HG03039 (cell line): Measurements from ENCODE around the gene NDUFA13.

Experiments
- ATAC-seq: cut with Tn5 transposase; IDR thresholded peaks from one replicate; pipeline ENCODE4 v1.9.1; 2021; ENCODE audit warnings: mild to moderate bottlenecking, moderate library complexity; ENCODE audit not compliant: unreplicated experiment

The NDUFA13 gene

GRCh38 chr19:19506592-19506991 lies 9.4 kb upstream of the NDUFA13 start:
- ATAC-seq: no peak

GRCh38 chr19:19507354-19507753 lies 8.7 kb upstream of the NDUFA13 start:
- ATAC-seq: no peak

GRCh38 chr19:19508217-19508616 lies 7.8 kb upstream of the NDUFA13 start:
- no peak for ATAC-seq

- ATAC-seq: no peak
Measured at GRCh38 chr19:19510432-19510831, 5.6 kb upstream of the NDUFA13 start.

- no peak for ATAC-seq
Measured at GRCh38 chr19:19513682-19514081, 2.3 kb upstream of the NDUFA13 start.

- no peak for ATAC-seq
Measured at GRCh38 chr19:19514215-19514657, 1.8 kb upstream of the NDUFA13 start.

GRCh38 chr19:19514881-19515641 lies 964 bp upstream of the NDUFA13 start, which contains the start of gene TSSK6:
Gene TSSK6, minus strand, starts transcription at chr19:19515548. Its CDS starts 121 bp downstream, at chr19:19515427.
- ATAC-seq: no peak

GRCh38 chr19:19517235-19517619 lies 1.2 kb downstream of the NDUFA13 start:
- ATAC-seq: no peak

- ATAC-seq: no peak
Measured at GRCh38 chr19:19520989-19521388, 5.0 kb downstream of the NDUFA13 start.

GRCh38 chr19:19523177-19523576 lies 7.2 kb downstream of the NDUFA13 start:
- ATAC-seq: no peak

GRCh38 chr19:19524053-19524452 lies 8.0 kb downstream of the NDUFA13 start:
- no peak for ATAC-seq

- no peak for ATAC-seq
Measured at GRCh38 chr19:19525611-19526380, 9.8 kb downstream of the NDUFA13 start.

- no peak for ATAC-seq
Measured at GRCh38 chr19:19526581-19527370, 10.8 kb downstream of the NDUFA13 start.

- no peak for ATAC-seq
Measured at GRCh38 chr19:19527371-19527656, 11.3 kb downstream of the NDUFA13 start.

GRCh38 chr19:19527674-19528625 lies 11.9 kb downstream of the NDUFA13 start:
- ATAC-seq: no peak

GRCh38 chr19:19528721-19529490 lies 12.9 kb downstream of the NDUFA13 start, which contains the start of gene YJEFN3:
Gene YJEFN3, plus strand, starts transcription at chr19:19528911. Its CDS starts 22 bp downstream, at chr19:19528933.
- ATAC-seq: no peak

- no peak for ATAC-seq
Measured at GRCh38 chr19:19529783-19530422, 13.9 kb downstream of the NDUFA13 start.

GRCh38 chr19:19530423-19530804 lies 14.4 kb downstream of the NDUFA13 start:
- no peak for ATAC-seq

GRCh38 chr19:19530889-19531288 lies 14.9 kb downstream of the NDUFA13 start:
- ATAC-seq: no peak
